HepG2 (cell line): Measurements from ENCODE around the gene DRAP1. TPM values are rescaled to one million over a fixed set of nuclear protein-coding genes. Genes with fewer than 3 reads are reported as not detected.

Experiments
- ATF1 ChIP-seq: IDR thresholded peaks from 2 replicates; pipeline ENCODE4 v1.6.1; 2016; ENCODE audit warnings: mild to moderate bottlenecking, control low read depth
- ATF3 ChIP-seq: sonication (generic); formaldehyde crosslinking; IDR thresholded peaks from 2 replicates; pipeline ENCODE4 v1.4.0; 2020; ENCODE audit warnings: missing genetic modification reagents
- CBX1 ChIP-seq: IDR thresholded peaks from one replicate; pipeline ENCODE4 v1.6.1; 2016; ENCODE audit warnings: antibody characterized with exemption, low read depth
- EEA1 ChIP-seq: sonication (generic); formaldehyde crosslinking; IDR thresholded peaks from 2 replicates; pipeline ENCODE4 v1.5.1; 2020; ENCODE audit warnings: mild to moderate bottlenecking, missing genetic modification reagents, borderline replicate concordance
- ESRRA ChIP-seq: sonication (generic); formaldehyde crosslinking; IDR thresholded peaks from 2 replicates; pipeline ENCODE4 v1.5.1; 2020; ENCODE audit warnings: mild to moderate bottlenecking, low read depth, missing genetic modification reagents
- FOXK2 ChIP-seq: fragments of 450-650 bp; IDR thresholded peaks from 2 replicates; pipeline ENCODE4 v1.6.1; 2016
- IKZF5 ChIP-seq: IDR thresholded peaks from 2 replicates; pipeline ENCODE4 v1.6.1; 2018; ENCODE audit warnings: missing genetic modification reagents, mild to moderate bottlenecking, missing compliant biosample characterization
- KDM5A ChIP-seq: fragments of 200-600 bp; sonication (generic); IDR thresholded peaks from 2 replicates; pipeline ENCODE4 v1.7.0; 2018; ENCODE audit warnings: antibody characterized with exemption, mild to moderate bottlenecking, low read length, borderline replicate concordance
- KLF9 ChIP-seq: IDR thresholded peaks from 2 replicates; pipeline ENCODE4 v1.6.1; 2016; ENCODE audit warnings: low read depth
- MAZ ChIP-seq, 2 experiments: sonication (generic) in 1 of 2; formaldehyde crosslinking in 1 of 2; IDR thresholded peaks; 2 replicates each; pipeline versions ENCODE4 v1.5.0 to v1.6.1; 2012 to 2020; ENCODE audit warnings: low read depth in 2 of 2, mild to moderate bottlenecking in 2 of 2, borderline replicate concordance in 1 of 2, improper control_type of control experiment in 1 of 2, low read length in 1 of 2, missing genetic modification reagents in 1 of 2, moderate library complexity in 1 of 2
- NCOA5 ChIP-seq: sonication (generic); formaldehyde crosslinking; IDR thresholded peaks from 2 replicates; pipeline ENCODE4 v1.4.0; 2020; ENCODE audit warnings: missing genetic modification reagents
- NR2F2 ChIP-seq: IDR thresholded peaks from 2 replicates; pipeline ENCODE4 v1.6.1; 2012; ENCODE audit warnings: low read depth, inconsistent platforms, borderline replicate concordance
- PBX2 ChIP-seq: IDR thresholded peaks from 2 replicates; pipeline ENCODE4 v1.6.1; 2016; ENCODE audit warnings: control low read depth
- TIGD3 ChIP-seq: sonication (generic); formaldehyde crosslinking; IDR thresholded peaks from 2 replicates; pipeline ENCODE4 v1.5.1; 2020; ENCODE audit warnings: mild to moderate bottlenecking, missing genetic modification reagents, borderline replicate concordance
- U2AF1 ChIP-seq: fragments of 200-400 bp; formaldehyde crosslinking; optimal IDR thresholded peaks from 2 replicates; pipeline ENCODE3; 2017; ENCODE audit warnings: mild to moderate bottlenecking, low read depth, low read length
- UBTF ChIP-seq: sonication (generic); formaldehyde crosslinking; IDR thresholded peaks from 2 replicates; pipeline ENCODE4 v1.4.0; 2020; ENCODE audit warnings: mild to moderate bottlenecking, missing genetic modification reagents
- ZNF205 ChIP-seq: IDR thresholded peaks from 2 replicates; pipeline ENCODE4 v1.6.1; 2018; ENCODE audit warnings: missing biosample characterization, missing genetic modification reagents
- ZNF383 ChIP-seq: sonication (generic); formaldehyde crosslinking; IDR thresholded peaks from 2 replicates; pipeline ENCODE4 v1.4.0; 2020; ENCODE audit warnings: missing genetic modification reagents, mild to moderate bottlenecking, borderline replicate concordance
- ZNF460 ChIP-seq: sonication (generic); formaldehyde crosslinking; IDR thresholded peaks from 2 replicates; pipeline ENCODE4 v1.5.1; 2020; ENCODE audit warnings: missing genetic modification reagents, mild to moderate bottlenecking, borderline replicate concordance
- ZNF737 ChIP-seq: sonication (generic); formaldehyde crosslinking; IDR thresholded peaks from 2 replicates; pipeline ENCODE4 v1.5.0; 2020; ENCODE audit warnings: missing genetic modification reagents, mild to moderate bottlenecking, borderline replicate concordance
- ZNF746 ChIP-seq: sonication (generic); formaldehyde crosslinking; IDR thresholded peaks from 2 replicates; pipeline ENCODE4 v1.8.0; 2022; ENCODE audit warnings: mild to moderate bottlenecking, missing genetic modification reagents
- ZNF768 ChIP-seq: sonication (generic); formaldehyde crosslinking; IDR thresholded peaks from 2 replicates; pipeline ENCODE4 v1.4.0; 2020; ENCODE audit warnings: missing genetic modification reagents
- ZNF772 ChIP-seq: sonication (generic); formaldehyde crosslinking; IDR thresholded peaks from 2 replicates; pipeline ENCODE4 v1.5.0; 2020; ENCODE audit warnings: mild to moderate bottlenecking, missing genetic modification reagents
- polyA plus RNA-seq, 8 experiments: library from polyadenylated mRNA; depleted of rRNA in 3 of 8; stranded (reverse) in 7 of 8; unstranded in 1 of 8; fragments of >200 nt; fragmentation: Illumina TruSeq in 4 of 8; extraction: Trizol in 4 of 8; gene quantifications; 2 replicates each; pipeline versions ENCODE4 v1.2.1 to v1.2.3, GENCODE V29; 2011 to 2016; ENCODE audit warnings: low read depth in 4 of 8, missing spikeins in 1 of 8, mixed read lengths in 1 of 8; ENCODE audit not compliant: insufficient read depth in 1 of 8
- total RNA-seq, 5 experiments: library from RNA; depleted of rRNA; stranded (reverse); fragments of >200 nt; fragmentation: Illumina TruSeq; extraction: Trizol; gene quantifications; 2 replicates each; pipeline ENCODE4 v1.2.3, GENCODE V29; 2016; ENCODE audit warnings: low read depth in 1 of 5
- TF ChIP-seq, protein P1 (sequence below): sonication (generic); formaldehyde crosslinking; IDR thresholded peaks from 2 replicates; pipeline ENCODE4 v1.5.1; 2020; ENCODE audit warnings: missing genetic modification reagents, mild to moderate bottlenecking, borderline replicate concordance

DRAP1 gene
- total and polyA plus RNA-seq, 2 of the 13 experiments (the other 11 are each of a cell fraction or from before 2014, with no cell fraction given): 46.8 to 52.3 TPM

- TF ChIP-seq PBX2 (CRISPR knock-in tag) (no peak), FOXK2 (peak; percentile 51; the same call in 1 of the 2 replicates), ATF3 (CRISPR knock-in tag) (no peak), ZNF383 (CRISPR knock-in tag) (no peak), IKZF5 (no peak), TIGD3 (CRISPR knock-in tag) (no peak), MAZ (IDR thresholded peaks at IDR 0.05; ENCODE audit: borderline replicate concordance, low read depth, low read length) (no peak), MAZ (CRISPR knock-in tag; IDR thresholded peaks at IDR 0.05; ENCODE audit: low read depth) (no peak), KDM5A (no peak), ZNF460 (CRISPR knock-in tag) (no peak), ZNF737 (CRISPR knock-in tag) (no peak), NCOA5 (CRISPR knock-in tag) (no peak), EEA1 (CRISPR knock-in tag) (no peak), ATF1 (CRISPR knock-in tag) (no peak), CBX1 (no peak), U2AF1 (no peak), UBTF (CRISPR knock-in tag) (no peak), NR2F2 (no peak), ZNF205 (CRISPR knock-in tag) (no peak), ZNF768 (CRISPR knock-in tag) (no peak), ZNF772 (no peak), KLF9 (CRISPR knock-in tag) (no peak), ZNF746 (CRISPR knock-in tag) (no peak; the same call in 1 of the 2 replicates), ESRRA (CRISPR knock-in tag) (no peak)
- TF ChIP-seq, protein P1, sequence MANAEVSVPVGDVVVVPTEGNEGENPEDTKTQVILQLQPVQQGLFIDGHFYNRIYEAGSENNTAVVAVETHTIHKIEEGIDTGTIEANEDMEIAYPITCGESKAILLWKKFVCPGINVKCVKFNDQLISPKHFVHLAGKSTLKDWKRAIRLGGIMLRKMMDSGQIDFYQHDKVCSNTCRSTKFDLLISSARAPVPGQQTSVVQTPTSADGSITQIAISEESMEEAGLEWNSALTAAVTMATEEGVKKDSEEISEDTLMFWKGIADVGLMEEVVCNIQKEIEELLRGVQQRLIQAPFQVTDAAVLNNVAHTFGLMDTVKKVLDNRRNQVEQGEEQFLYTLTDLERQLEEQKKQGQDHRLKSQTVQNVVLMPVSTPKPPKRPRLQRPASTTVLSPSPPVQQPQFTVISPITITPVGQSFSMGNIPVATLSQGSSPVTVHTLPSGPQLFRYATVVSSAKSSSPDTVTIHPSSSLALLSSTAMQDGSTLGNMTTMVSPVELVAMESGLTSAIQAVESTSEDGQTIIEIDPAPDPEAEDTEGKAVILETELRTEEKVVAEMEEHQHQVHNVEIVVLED: peak; percentile 32; the same call in 1 of the 2 replicates
These were observed 32.9 kb downstream of the DRAP1 start (continued) for GRCh38 chr11:65952052-65952521.
